ENCODE data around the gene CCL22. TPM values are rescaled to one million over a fixed set of nuclear protein-coding genes. Genes with fewer than 3 reads are reported as not detected.
"Not testable (repeated sequence)": the region's sequence is repeated elsewhere in the genome, so short reads cannot be mapped to it uniquely, and the experiment has no call there.

CCL22 gene
- total and polyA plus RNA-seq, 12 donors: 0.07 to 0.60 TPM; not detected in 10

DNA sequence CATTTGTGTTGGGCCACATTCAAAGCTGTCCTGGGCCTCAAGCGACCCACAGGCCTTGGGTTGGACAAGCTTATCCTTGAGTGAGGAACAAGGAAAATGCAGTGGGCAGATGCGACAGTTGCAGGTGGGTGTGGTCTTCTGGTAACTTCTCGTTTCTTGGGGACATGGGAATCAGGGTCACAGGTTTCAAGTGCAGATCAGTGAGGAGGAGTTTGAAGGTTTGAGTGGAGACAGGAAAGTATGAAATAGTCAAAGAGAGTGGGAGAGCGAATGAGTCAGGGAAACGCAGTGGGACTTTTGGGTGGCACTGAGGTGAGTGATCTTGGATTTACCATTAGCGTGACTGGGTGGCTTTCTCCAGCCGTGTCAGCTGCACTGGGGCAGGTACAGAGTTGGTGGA is 15.4 kb upstream of the CCL22 start:
- peaks cover 0 to 11% (median 0%) of the 10 kb centered on the region in 11 donors for H3K9me3 ChIP-seq
- ATAC-seq: no peak
- no peaks in the 10 kb centered on the region for H3K36me3 ChIP-seq
- no peak overlapping the region for H3K27ac ChIP-seq
- WGBS, 2 donors: 86 to 88% methylated on average over 7 of the region's 7 CpGs
- TF ChIP-seq, protein P1, sequence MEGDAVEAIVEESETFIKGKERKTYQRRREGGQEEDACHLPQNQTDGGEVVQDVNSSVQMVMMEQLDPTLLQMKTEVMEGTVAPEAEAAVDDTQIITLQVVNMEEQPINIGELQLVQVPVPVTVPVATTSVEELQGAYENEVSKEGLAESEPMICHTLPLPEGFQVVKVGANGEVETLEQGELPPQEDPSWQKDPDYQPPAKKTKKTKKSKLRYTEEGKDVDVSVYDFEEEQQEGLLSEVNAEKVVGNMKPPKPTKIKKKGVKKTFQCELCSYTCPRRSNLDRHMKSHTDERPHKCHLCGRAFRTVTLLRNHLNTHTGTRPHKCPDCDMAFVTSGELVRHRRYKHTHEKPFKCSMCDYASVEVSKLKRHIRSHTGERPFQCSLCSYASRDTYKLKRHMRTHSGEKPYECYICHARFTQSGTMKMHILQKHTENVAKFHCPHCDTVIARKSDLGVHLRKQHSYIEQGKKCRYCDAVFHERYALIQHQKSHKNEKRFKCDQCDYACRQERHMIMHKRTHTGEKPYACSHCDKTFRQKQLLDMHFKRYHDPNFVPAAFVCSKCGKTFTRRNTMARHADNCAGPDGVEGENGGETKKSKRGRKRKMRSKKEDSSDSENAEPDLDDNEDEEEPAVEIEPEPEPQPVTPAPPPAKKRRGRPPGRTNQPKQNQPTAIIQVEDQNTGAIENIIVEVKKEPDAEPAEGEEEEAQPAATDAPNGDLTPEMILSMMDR (IDR thresholded peaks at IDR 0.05): no peak
- no peak for DNase-seq
- intact Hi-C loops (cut with DNase I): no loop called here
- peaks cover 0 to 5% (median 0%) of the 10 kb centered on the region in 7 donors for H3K27me3 ChIP-seq
- H3K4me3 ChIP-seq: no peak overlapping the region
- H3K4me1 ChIP-seq: peaks cover 0 to 27% (median 0%) of the 10 kb centered on the region in 9 donors

DNA sequence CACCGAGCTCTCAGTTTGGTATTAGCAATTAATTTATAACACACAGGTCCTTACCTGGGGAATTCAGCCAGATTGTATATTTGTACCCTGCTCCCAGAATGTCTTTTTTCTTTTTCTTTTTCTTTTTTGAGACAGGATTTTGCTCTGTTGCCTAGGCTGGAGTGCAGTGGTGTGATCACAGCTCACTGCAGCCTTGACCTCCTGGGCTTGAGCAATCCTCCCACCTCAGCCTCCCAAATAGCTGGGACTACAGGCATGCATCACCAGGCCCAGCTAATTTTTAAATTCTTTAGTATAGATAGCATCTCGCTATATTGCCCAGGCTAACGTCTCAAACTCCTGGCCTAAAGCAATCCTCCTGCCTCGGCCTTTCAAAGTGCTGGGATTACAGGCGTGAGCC is 14.5 kb upstream of the CCL22 start:
- H3K4me3 ChIP-seq; H3K27ac ChIP-seq; intact Hi-C loops (cut with DNase I); ATAC-seq; H3K27me3 ChIP-seq; H3K36me3 ChIP-seq; DNase-seq: not testable (repeated sequence)
- H3K9me3 ChIP-seq: peaks cover 0 to 11% (median 0%) of the 10 kb centered on the region in 11 donors
- WGBS, 2 donors: 93% methylated on average over 5 of the region's 5 CpGs
- H3K4me1 ChIP-seq: peaks cover 0 to 33% (median 0%) of the 10 kb centered on the region in 9 donors

DNA sequence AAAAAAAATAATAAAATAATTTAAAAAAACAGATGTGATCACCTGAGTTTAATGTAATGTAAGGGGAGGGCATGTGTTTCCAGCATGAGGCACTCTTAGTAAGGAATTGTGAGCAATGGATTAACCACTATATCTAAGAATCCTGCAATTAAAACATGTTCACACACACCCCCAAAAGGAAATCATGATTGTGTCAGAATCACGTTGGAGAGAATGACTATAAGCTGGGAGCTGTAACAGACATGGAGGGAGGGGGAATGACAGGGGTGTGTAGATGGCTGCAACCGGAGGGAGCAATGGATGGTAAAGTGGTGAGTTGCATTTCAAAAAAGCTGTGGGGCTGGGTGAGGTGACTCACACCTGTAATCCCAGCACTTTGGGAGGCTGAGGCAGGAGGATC is 13.6 kb upstream of the CCL22 start:
- 63 to 70% methylated on average over 2 of the region's 2 CpGs for WGBS, 2 donors
- ATAC-seq: no peak

DNA sequence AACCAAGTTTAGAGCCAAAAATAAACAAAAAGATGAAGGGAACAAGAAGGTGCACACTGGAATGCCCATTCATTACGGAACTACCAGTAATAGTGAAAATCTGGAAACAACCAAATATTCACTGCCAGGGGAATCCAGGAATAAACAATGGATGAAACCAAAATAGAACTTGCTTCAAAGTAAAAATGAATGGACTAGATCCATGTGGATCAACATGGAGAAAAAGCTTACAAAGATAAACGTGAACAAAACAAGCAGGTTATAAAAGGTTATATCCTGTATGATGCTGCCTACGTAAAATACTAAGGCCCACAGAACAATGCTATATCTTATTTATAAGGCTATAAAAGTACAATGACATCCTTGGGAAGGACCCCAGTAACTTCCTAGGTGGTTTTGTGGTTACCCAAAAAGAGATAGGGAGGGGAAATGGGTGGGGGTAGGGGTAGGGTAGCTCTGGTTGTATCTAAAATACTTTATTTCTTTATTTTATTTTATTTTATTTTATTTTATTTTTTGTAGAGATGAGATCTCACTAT is 12.8 kb upstream of the CCL22 start:
- intact Hi-C loops (cut with DNase I): no loop called here
- peaks cover 0 to 9% (median 0%) of the 10 kb centered on the region in 7 donors for H3K27me3 ChIP-seq
- ATAC-seq: no peak

More for the DNA sequence above, 13.6 kb upstream of the CCL22 start:
- Histone ChIP-seq H3K27me3 (peaks cover 0 to 5% (median 0%) of the 10 kb centered on the region in 7 donors), H3K4me3 (no peak overlapping the region), H3K4me1 (peaks cover 0 to 32% (median 0%) of the 10 kb centered on the region in 9 donors), H3K9me3 (peaks cover 0 to 11% (median 0%) of the 10 kb centered on the region in 11 donors), H3K36me3 (no peaks in the 10 kb centered on the region), H3K27ac (no peak overlapping the region)
- intact Hi-C loops (cut with DNase I): no loop called here
- no peak for DNase-seq
- TF ChIP-seq, protein P1 (IDR thresholded peaks at IDR 0.05): no peak

More for the DNA sequence above, 12.8 kb upstream of the CCL22 start:
- H3K36me3 ChIP-seq: no peaks in the 10 kb centered on the region
- TF ChIP-seq, protein P1 (IDR thresholded peaks at IDR 0.05): no peak
- H3K27ac ChIP-seq: no peak overlapping the region
- DNase-seq: no peak
- no peak overlapping the region for H3K4me3 ChIP-seq
- peaks cover 0 to 27% (median 0%) of the 10 kb centered on the region in 9 donors for H3K4me1 ChIP-seq
- 65 to 70% methylated on average over 3 of the region's 3 CpGs for WGBS, 2 donors
- peaks cover 0 to 11% (median 0%) of the 10 kb centered on the region in 11 donors for H3K9me3 ChIP-seq
